Bone marrow (tissue), 2 donors: Measurements from ENCODE around the gene HCST.
"Not testable (repeated sequence)": the region's sequence is repeated elsewhere in the genome, so short reads cannot be mapped to it uniquely, and the experiment has no call there.

Experiments
- DNase-seq, 2 donors: peaks; one replicate each; lab custom pipeline; 2025; lab: John Stamatoyannopoulos, UW

The HCST gene, protein sequence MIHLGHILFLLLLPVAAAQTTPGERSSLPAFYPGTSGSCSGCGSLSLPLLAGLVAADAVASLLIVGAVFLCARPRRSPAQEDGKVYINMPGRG

DNA sequence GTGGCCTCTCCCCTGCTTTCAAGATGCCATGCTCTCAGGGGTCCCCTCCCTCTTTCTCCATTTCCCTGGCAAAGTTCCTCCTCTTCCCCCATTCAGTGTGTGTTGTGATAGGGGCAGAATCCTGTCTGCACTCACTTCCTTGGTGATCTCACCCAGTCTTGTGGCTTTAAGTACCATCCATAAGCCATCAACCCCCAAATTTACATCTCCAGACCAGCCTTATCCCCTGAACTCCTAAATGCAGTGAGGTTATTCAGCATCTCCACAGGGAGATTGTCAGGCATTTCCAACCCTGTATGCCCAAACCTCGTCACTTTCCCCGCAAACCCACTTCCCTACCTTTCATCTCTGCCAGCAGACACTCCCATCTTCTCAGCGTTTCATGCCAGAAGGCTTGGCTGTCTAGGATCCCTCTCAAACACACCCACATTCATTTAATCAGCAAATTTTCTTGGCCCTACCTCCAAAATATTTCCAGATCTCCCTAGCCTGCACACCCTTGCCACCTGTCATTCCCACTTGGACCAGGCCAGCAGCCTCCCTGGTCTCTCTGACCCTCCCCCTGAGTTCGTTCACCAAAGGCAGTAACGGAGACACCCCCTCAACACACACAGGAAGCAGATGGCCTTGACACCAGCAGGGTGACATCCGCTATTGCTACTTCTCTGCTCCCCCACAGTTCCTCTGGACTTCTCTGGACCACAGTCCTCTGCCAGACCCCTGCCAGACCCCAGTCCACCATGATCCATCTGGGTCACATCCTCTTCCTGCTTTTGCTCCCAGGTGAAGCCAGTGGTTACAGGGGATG lies at the start of gene HCST:
Gene HCST, plus strand, starts transcription at position 676 of the 808 bp plus-strand sequence. Its CDS starts 65 bp downstream, at position 741.
- DNase-seq: peak; percentile 35 to 80

DNA sequence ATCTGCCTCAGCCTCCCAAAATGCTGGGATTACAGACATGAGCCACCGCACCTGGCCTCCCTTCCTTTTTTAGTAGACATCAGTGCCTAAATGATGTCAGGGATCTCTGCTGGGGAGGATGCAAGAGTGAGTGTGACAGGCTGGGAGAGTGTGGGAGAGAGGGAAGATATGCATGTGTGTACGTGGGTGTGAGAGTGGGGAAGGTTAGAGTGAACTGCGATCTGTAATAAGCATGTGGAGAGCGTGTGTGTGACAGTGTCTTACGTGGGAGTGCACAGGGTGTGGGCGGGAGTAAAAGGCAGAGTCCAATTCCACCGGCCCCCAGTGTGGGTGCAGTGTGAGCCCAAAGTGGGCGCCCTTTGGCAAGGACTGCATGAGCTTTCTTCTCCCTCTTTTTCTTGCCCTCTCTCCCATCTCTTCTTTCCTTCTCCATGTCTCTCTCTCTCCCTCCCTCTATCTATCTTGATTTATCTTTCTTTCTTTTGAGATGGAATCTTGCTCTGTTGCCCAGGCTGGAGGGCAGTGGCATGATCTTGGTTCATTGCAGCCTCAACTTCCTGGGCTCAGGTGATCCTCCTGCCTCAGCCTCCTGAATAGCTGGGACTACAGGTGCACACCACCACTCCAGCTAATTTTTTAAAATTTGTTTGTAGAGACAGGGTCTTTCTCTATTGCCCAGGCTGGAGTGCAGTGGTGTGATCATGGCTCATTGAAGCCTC lies 49.1 kb upstream of the HCST start:
- no peak for DNase-seq

DNA sequence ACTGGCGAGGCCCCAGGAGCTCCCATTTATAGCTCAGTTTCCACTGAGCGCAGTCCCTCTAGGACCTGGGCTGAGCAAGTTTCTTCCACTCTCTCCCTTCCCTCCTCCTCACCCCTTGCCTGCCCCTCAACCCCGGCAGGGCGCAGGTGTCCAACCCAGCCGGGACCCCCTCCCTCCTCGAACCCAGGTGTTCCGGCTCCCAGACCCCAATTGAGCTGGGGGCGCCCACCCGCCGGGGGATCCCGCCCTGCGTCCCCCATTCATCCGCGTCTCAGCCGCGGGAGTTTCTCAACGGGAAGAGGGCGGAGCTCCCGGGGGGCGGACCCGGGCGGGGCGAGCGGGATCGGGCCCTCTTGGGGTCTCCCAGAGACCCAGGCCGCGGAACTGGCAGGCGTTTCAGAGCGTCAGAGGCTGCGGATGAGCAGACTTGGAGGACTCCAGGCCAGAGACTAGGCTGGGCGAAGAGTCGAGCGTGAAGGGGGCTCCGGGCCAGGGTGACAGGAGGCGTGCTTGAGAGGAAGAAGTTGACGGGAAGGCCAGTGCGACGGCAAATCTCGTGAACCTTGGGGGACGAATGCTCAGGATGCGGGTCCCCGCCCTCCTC lies 45.7 kb upstream of the HCST start, which contains the start of gene KIRREL2:
Gene KIRREL2, plus strand, starts transcription at position 366 of the 604 bp plus-strand sequence. Its CDS starts 209 bp downstream, at position 575.
- peak in 1 of 2 donors; percentile 20 for DNase-seq

DNA sequence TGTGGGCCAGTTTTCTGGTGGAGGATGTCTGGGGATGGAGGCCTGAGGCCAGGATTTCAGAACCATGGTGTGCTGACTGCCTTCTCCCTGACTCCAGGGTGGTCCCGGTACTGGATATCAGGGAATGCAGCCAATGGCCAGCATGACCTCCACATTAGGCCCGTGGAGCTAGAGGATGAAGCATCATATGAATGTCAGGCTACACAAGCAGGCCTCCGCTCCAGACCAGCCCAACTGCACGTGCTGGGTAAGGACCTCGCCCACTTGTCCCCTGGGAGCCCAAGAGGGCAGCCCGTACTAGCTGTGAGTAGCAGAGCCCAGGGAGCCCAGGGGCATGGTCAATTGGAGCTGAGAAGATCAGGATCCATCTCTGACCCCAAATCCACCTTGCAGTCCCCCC lies 44.0 kb upstream of the HCST start:
- DNase-seq: no peak

DNA sequence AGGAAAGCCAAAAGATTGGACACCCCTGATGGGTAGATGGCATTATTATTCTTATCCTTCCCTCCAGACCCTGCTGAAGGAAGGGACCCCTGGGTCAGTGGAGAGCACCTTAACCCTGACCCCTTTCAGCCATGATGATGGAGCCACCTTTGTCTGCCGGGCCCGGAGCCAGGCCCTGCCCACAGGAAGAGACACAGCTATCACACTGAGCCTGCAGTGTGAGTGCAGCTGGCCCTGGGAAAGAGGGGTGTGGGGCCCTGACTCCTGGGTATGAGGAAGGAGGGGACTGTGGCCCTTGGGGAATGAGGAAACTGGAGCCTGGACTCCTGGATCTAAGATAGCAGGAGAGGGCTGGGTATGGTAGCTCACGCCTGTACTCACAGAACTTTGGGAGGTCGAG lies 42.9 kb upstream of the HCST start:
- no peak for DNase-seq

DNA sequence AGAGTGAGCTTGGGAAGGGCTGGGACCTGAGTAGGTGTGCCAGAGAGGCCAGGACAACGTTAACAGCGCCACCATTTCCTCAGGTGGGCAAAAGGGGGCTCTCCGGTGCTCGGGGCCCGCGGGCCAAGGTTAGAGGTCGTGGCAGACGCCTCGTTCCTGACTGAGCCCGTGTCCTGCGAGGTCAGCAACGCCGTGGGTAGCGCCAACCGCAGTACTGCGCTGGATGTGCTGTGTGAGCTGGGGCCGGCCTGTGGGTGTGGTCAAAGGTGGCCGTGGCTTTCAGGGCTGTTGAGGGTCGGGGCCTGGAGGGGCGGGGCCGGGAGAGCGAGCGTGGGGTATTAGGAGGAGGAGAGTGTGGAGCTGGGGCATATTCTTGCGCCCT lies 41.9 kb upstream of the HCST start:
- no peak for DNase-seq

DNA sequence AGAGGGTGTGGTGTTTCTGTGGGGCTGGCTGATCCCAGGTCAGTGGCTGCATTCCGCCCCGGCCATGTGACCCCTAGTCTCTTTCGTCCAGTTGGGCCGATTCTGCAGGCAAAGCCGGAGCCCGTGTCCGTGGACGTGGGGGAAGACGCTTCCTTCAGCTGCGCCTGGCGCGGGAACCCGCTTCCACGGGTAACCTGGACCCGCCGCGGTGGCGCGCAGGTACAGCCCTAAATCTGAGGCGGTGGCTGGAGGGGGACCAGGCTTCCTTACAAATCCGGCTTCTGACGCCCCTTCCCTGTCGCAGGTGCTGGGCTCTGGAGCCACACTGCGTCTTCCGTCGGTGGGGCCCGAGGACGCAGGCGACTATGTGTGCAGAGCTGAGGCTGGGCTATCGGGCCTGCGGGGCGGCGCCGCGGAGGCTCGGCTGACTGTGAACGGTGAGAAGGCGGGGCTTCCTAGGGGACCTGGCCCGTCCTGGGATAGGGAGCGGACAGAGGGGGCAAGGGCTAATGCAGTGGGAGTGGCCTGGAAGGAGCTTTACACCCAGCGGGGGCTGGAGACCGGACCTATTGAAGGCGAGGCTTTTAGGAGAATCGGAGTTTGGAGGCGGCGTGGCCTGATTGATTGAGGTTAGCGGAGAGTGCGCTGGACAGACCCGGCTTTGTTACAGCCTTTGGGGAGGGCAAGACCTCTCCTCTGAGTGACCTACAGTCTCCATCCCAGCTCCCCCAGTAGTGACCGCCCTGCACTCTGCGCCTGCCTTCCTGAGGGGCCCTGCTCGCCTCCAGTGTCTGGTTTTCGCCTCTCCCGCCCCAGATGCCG lies 41.3 kb upstream of the HCST start:
- DNase-seq: no peak

DNA sequence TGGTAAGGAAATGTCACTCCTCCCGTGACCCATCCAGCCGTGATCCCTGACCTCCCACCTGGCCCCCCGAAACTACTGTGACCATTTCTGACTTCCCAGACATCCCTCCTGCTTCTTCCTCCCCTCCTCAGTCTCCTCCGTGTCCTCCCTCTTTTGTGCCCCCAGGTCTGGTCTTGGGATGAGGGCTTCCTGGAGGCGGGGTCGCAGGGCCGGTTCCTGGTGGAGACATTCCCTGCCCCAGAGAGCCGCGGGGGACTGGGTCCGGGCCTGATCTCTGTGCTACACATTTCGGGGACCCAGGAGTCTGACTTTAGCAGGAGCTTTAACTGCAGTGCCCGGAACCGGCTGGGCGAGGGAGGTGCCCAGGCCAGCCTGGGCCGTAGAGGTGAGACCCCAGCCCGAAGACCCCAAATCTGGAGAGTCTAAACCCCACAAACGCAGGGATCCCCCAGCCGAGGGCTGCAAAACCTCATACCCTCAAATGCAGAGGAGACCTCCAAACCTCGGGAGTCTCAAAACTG lies 40.6 kb upstream of the HCST start:
- DNase-seq: no peak

DNA sequence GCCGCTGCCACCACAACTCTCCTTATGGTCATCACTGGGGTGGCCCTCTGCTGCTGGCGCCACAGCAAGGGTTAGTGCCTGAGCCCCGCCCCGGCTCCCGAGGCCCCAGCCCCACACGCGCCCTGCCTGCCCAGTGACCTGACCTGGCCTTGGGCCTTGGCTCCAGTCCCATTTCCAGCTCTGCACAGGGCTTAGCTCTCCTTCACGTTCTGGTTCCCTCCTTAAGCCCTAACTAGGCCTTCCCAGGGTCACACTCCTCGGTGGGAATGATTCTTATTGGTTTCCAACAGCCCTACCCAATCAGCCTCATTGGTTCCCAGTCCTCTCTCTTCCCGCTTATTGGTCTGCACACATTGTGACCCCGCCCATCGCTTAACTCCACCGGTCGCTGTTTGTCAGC lies 39.8 kb upstream of the HCST start:
- DNase-seq: no peak

DNA sequence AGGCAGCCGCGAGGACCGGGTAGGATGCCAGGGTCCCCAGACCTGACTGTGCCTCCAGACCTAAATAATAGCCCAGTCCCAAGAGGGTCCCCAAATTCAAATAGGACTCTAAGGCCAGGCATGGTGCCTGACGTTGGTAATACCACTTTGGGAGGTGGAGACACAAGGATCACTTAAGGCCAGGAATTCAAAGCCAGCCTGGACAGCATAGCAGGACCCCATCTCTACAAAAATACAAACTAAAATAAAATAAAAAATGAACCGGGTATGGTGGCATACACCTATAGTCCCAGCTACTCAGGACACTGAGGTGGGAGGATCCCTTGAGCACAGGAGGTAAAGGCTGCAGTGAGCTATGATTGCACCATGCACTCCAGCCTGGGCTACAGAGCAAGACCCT lies 39.3 kb upstream of the HCST start:
- DNase-seq: no peak

DNA sequence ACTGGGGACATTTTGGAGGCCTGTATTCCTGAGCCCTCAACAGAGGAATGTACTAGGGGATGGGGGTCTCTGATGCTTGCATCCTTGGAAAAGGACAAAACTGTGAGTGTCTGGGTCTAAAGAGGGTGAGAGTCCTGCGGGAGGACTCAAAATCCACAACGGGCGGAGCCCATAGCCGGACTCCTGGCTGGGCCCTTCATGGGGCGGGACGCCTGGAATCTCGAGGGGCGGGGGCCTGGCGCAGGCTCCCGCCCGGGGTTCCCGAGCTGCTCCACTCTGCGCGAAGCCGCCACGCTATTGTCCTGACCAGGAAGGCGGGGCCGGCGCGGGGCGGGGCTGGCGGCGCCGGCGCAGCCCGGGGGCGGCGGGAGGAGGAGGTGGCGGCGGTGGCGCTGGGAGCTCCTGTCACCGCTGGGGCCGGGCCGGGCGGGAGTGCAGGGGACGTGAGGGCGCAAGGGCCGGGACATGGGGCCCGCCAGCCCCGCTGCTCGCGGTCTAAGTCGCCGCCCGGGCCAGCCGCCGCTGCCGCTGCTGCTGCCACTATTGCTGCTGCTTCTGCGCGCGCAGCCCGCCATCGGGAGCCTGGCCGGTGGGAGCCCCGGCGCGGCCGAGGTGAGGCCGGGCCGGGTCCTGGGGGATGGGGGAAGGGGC lies 34.0 kb upstream of the HCST start, which contains the start of gene APLP1:
Gene APLP1, plus strand, starts transcription at position 403 of the 651 bp plus-strand sequence. Its CDS starts 63 bp downstream, at position 466.
- no peak for DNase-seq

DNA sequence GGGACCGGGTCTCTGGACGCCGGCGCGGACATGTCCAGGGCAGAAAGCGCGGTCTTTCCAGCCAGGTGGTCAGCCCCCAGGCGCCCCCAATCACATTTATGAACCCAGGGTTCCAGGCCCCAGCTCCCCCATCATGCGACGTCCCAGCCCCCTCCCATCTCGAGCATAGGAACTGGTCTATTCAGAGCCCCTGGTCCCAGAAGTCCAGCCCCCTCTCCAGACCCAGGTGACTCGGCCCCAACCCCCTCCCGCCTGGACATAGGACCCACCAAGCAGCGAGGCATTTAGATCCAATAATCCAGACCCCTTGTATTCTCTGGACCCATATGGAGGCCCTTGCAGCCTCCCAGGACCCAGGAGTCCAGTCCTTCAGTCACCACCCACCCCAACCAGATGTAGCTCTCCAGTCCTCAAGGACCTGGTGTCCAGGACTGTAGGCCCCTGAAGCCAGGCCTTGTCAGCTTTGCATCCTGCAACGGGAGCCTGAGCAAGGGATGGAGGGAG lies 33.5 kb upstream of the HCST start:
- DNase-seq: no peak

DNA sequence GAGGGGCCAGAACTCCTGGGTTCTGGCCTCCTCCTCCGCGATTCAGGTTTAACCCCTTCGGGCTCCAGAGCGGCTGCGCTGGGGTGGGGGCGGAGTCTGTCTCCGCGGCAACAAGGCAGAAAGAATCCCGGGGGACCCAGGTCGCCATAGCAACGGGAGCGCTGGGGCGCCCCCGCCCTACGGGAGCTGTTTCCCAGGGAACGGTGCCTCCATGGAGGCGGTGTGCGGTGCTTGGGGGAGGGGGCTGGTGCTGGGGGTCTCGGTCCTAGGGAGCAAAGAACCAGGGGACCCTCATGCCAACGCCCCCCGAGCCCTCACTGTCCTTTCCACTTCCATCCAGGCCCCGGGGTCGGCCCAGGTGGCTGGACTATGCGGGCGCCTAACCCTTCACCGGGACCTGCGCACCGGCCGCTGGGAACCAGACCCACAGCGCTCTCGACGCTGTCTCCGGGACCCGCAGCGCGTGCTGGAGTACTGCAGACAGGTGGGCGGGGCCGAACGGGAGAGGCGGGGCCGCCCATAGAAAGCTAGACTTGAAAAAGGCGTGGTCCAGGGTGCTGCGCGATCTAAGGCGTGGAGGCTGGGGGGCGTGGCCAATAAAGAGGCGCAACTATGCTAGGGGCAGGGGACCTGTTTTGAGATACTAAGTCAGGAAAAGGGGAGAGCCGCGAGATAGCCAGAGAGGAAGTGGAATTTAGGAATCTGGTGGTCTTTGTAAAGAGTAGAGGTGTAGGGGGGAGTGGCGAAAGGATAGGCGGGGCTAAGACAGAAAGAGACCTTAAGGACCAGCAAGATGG lies 32.8 kb upstream of the HCST start:
- DNase-seq: peak in 1 of 2 donors; percentile 23

DNA sequence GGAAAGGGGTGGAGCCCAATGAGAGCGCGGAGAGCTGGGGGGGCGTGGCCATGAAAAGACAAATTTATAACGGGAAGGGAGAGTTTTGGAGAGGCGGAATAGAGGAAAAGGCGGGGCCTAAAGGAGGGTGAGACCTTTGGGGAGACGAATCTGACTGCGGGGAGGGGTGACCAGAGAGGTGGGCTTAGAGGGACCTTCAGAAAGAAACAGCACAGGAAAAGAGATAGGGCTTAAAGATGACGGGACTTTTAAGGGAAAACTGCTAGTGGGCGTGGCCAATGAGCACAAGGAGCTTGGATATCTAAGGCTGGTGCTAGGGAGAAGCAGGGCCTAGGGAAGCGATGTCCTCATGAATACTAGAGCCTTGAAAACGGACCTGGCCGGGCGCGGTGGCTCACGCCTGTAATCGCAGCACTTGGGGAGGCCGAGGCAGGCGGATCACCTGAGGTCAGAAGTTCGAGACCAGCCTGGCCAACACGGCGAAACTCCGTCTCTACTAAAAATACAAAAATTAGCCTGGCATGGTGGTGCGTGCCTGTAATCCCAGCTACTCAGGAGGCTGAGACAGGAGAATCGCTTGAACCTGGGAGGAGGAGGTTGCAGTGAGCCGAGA lies 32.1 kb upstream of the HCST start:
- DNase-seq: not testable (repeated sequence)

DNA sequence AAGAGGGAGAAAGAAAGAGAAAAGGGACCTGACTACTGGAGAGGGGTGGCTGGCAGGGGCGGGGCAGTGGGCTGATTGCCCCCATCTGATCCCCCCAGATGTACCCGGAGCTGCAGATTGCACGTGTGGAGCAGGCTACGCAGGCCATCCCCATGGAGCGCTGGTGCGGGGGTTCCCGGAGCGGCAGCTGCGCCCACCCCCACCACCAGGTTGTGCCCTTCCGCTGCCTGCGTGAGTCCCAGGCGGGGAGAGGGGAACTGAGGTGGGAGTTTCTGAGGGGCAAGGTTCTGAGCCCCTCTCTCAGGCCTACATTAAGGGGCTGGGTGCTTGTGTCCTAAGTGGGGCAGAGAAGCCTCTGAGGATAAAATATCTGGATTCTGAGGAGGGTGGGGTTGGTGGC lies 31.5 kb upstream of the HCST start:
- no peak for DNase-seq

DNA sequence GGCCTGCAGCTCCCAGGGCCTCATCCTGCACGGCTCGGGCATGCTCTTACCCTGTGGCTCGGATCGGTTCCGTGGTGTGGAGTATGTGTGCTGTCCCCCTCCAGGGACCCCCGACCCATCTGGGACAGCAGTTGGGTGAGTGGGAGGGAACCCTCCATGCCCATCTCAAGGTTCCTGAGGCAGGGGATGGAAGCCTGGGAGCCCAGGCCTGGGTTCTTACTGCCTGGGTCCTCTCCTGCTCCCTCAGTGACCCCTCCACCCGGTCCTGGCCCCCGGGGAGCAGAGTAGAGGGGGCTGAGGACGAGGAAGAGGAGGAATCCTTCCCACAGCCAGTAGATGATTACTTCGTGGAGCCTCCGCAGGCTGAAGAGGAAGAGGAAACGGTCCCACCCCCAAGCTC lies 30.7 kb upstream of the HCST start:
- DNase-seq: no peak

DNA sequence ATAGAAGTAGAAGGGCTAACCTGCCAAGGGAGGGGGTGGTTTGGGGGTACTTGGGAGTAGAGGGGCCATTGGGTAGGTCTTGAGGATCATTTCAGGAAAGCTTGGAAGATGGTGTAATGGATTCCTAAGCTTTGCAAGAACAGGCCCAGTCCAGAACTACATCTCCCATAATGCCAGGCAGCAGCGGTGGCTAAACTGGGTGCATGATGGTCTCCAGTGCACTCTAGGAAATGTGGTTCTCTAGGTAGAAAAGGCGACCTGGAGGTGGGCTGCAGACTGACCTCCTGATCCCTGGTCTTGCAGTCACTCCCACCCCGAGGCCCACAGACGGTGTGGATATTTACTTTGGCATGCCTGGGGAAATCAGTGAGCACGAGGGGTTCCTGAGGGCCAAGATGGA lies 30.1 kb upstream of the HCST start:
- DNase-seq: no peak

DNA sequence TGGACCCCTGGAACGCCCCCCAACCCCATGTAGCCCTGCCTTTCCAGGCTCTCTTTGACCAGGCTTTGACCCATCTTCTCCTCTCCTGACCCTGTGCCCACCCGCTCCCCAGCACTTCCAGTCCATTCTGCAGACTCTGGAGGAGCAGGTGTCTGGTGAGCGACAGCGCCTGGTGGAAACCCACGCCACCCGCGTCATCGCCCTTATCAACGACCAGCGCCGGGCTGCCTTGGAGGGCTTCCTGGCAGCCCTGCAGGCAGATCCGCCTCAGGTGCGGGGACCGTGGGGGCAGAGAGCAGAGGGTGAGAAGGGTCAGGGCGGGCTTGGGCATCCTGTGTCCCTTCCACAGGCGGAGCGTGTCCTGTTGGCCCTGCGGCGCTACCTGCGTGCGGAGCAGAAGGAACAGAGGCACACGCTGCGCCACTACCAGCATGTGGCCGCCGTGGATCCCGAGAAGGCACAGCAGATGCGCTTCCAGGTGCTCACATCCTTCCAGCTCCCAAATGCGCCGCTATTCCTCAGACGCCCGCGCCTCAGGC lies 27.9 kb upstream of the HCST start:
- DNase-seq: no peak

DNA sequence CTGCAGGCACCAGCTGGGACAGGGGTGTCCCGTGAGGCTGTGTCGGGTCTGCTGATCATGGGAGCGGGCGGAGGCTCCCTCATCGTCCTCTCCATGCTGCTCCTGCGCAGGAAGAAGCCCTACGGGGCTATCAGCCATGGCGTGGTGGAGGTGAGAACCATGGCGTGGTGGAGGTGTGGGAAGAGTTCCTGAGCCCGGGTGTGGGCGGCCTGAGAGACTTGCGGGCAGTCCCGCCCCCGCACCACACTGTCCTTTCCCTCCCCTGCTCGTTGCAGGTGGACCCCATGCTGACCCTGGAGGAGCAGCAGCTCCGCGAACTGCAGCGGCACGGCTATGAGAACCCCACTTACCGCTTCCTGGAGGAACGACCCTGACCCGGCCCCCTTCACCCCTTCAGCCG lies 23.3 kb upstream of the HCST start:
- DNase-seq: no peak
